ENCODE measurements around the gene ZNF318. TPM values are rescaled to one million over a fixed set of nuclear protein-coding genes. Genes with fewer than 3 reads are reported as not detected.

Gene ZNF318
- total RNA-seq, 1 experiment from 2014 or later, result 24.3 TPM

DNA sequence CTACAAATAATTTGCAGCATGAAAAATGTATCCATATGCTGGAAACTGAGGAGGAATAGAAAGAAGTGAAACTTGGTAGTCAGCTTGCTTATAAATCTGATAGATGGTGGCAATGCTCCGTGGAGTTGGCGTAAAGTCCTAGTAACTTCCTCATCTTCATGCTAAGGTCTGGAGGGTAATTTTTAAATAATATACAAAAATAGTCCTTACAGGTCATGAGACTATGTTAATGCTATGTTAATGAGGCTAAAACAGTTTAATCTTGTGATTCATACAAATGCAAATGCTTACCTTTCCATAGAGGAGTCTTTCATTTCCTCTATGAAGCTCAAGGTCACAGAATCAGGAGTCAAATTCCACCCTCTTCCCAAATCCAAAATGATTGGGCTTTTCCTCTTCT, 51.4 kb downstream of the ZNF318 start (continued):
- TF ChIP-seq, protein P1, sequence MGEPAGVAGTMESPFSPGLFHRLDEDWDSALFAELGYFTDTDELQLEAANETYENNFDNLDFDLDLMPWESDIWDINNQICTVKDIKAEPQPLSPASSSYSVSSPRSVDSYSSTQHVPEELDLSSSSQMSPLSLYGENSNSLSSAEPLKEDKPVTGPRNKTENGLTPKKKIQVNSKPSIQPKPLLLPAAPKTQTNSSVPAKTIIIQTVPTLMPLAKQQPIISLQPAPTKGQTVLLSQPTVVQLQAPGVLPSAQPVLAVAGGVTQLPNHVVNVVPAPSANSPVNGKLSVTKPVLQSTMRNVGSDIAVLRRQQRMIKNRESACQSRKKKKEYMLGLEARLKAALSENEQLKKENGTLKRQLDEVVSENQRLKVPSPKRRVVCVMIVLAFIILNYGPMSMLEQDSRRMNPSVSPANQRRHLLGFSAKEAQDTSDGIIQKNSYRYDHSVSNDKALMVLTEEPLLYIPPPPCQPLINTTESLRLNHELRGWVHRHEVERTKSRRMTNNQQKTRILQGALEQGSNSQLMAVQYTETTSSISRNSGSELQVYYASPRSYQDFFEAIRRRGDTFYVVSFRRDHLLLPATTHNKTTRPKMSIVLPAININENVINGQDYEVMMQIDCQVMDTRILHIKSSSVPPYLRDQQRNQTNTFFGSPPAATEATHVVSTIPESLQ (CRISPR knock-in tag; IDR thresholded peaks at IDR 0.05), result no peak
- TF ChIP-seq NFYB (CRISPR knock-in tag; conservative IDR thresholded peaks at IDR 0.05; ENCODE audit: low read depth) (no peak), PREB (CRISPR knock-in tag; IDR thresholded peaks at IDR 0.05; ENCODE audit: borderline replicate concordance) (no peak)

DNA sequence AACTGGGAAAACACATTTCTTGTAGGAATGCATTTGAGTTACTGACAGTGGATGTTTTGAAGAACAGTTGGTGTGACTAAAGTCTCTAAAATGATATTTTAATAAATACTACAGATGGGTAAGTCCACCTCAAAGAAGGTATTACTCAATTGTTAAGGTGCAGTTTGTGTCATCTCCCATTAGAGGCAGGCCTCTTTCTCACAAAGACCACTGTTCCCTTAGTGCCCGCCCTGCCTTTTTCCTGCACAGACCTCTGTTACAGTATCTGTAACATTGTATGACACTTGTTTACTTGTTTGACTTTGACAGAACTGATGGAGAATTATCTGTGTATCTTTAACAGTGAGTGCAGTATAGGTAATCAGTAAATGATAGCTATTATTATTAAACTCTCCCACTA, 55.6 kb downstream of the ZNF318 start:
- Mint-ChIP-seq H3K4me1 (peaks cover 28% of the 10 kb centered on the region), H3K27ac (no peak overlapping the region), H3K9me3 (no peaks in the 10 kb centered on the region), H3K4me3 (no peak overlapping the region), H3K27me3 (ENCODE audit: low read depth) (0 out of 2 replicates have a peak, but pooled peaks cover 4% of the 10 kb centered on the region), H3K36me3 (no peaks in the 10 kb centered on the region)
- ATAC-seq (no peak), DNase-seq (ENCODE audit: low spot score) (no peak)
- TF ChIP-seq, protein P2, sequence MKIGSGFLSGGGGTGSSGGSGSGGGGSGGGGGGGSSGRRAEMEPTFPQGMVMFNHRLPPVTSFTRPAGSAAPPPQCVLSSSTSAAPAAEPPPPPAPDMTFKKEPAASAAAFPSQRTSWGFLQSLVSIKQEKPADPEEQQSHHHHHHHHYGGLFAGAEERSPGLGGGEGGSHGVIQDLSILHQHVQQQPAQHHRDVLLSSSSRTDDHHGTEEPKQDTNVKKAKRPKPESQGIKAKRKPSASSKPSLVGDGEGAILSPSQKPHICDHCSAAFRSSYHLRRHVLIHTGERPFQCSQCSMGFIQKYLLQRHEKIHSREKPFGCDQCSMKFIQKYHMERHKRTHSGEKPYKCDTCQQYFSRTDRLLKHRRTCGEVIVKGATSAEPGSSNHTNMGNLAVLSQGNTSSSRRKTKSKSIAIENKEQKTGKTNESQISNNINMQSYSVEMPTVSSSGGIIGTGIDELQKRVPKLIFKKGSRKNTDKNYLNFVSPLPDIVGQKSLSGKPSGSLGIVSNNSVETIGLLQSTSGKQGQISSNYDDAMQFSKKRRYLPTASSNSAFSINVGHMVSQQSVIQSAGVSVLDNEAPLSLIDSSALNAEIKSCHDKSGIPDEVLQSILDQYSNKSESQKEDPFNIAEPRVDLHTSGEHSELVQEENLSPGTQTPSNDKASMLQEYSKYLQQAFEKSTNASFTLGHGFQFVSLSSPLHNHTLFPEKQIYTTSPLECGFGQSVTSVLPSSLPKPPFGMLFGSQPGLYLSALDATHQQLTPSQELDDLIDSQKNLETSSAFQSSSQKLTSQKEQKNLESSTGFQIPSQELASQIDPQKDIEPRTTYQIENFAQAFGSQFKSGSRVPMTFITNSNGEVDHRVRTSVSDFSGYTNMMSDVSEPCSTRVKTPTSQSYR (CRISPR knock-in tag; IDR thresholded peaks at IDR 0.05), result no peak
- TF ChIP-seq, protein P3, sequence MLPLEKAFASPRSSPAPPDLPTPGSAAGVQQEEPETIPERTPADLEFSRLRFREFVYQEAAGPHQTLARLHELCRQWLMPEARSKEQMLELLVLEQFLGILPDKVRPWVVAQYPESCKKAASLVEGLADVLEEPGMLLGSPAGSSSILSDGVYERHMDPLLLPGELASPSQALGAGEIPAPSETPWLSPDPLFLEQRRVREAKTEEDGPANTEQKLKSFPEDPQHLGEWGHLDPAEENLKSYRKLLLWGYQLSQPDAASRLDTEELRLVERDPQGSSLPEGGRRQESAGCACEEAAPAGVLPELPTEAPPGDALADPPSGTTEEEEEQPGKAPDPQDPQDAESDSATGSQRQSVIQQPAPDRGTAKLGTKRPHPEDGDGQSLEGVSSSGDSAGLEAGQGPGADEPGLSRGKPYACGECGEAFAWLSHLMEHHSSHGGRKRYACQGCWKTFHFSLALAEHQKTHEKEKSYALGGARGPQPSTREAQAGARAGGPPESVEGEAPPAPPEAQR (CRISPR knock-in tag; IDR thresholded peaks at IDR 0.05), result no peak
- no peak for TF ChIP-seq GTF2I (CRISPR knock-in tag; conservative IDR thresholded peaks at IDR 0.05)
- POLR2A ChIA-PET, result no interaction called here
- CTCF ChIA-PET, result interaction anchor here (1.7 to 4.0 kb wide), 3 partner anchors 21 to 85 kb away, joined by 4 to 19 read pairs (median 10); partner anchors contain the start of gene DNPH1

- no peak for DNase-seq (ENCODE audit: low spot score)
- ATAC-seq, result no peak
- CTCF ChIA-PET, result no interaction called here
- 0 out of 2 replicates have a peak, but pooled peaks cover 4% of the 10 kb centered on the region for H3K27me3 Mint-ChIP-seq (ENCODE audit: low read depth)
- POLR2A ChIA-PET, result interaction anchor here (0.6 kb wide), 1 partner anchor 141 kb away, joined by 3 read pairs; the partner anchor contains the start of gene SRF
- no peaks in the 10 kb centered on the region for H3K9me3 Mint-ChIP-seq
- H3K36me3 Mint-ChIP-seq, result no peaks in the 10 kb centered on the region
- no peak overlapping the region for H3K27ac Mint-ChIP-seq
- H3K4me3 Mint-ChIP-seq, result no peak overlapping the region
- peaks cover 26% of the 10 kb centered on the region for H3K4me1 Mint-ChIP-seq
- TF ChIP-seq ARID4B (CRISPR knock-in tag; IDR thresholded peaks at IDR 0.05; ENCODE audit: borderline replicate concordance) (no peak), RORB (CRISPR knock-in tag; IDR thresholded peaks at IDR 0.05) (no peak)
- TF ChIP-seq, protein P4, sequence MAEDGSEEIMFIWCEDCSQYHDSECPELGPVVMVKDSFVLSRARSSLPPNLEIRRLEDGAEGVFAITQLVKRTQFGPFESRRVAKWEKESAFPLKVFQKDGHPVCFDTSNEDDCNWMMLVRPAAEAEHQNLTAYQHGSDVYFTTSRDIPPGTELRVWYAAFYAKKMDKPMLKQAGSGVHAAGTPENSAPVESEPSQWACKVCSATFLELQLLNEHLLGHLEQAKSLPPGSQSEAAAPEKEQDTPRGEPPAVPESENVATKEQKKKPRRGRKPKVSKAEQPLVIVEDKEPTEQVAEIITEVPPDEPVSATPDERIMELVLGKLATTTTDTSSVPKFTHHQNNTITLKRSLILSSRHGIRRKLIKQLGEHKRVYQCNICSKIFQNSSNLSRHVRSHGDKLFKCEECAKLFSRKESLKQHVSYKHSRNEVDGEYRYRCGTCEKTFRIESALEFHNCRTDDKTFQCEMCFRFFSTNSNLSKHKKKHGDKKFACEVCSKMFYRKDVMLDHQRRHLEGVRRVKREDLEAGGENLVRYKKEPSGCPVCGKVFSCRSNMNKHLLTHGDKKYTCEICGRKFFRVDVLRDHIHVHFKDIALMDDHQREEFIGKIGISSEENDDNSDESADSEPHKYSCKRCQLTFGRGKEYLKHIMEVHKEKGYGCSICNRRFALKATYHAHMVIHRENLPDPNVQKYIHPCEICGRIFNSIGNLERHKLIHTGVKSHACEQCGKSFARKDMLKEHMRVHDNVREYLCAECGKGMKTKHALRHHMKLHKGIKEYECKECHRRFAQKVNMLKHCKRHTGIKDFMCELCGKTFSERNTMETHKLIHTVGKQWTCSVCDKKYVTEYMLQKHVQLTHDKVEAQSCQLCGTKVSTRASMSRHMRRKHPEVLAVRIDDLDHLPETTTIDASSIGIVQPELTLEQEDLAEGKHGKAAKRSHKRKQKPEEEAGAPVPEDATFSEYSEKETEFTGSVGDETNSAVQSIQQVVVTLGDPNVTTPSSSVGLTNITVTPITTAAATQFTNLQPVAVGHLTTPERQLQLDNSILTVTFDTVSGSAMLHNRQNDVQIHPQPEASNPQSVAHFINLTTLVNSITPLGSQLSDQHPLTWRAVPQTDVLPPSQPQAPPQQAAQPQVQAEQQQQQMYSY (CRISPR knock-in tag; IDR thresholded peaks at IDR 0.05), result no peak
- TF ChIP-seq, protein P5, sequence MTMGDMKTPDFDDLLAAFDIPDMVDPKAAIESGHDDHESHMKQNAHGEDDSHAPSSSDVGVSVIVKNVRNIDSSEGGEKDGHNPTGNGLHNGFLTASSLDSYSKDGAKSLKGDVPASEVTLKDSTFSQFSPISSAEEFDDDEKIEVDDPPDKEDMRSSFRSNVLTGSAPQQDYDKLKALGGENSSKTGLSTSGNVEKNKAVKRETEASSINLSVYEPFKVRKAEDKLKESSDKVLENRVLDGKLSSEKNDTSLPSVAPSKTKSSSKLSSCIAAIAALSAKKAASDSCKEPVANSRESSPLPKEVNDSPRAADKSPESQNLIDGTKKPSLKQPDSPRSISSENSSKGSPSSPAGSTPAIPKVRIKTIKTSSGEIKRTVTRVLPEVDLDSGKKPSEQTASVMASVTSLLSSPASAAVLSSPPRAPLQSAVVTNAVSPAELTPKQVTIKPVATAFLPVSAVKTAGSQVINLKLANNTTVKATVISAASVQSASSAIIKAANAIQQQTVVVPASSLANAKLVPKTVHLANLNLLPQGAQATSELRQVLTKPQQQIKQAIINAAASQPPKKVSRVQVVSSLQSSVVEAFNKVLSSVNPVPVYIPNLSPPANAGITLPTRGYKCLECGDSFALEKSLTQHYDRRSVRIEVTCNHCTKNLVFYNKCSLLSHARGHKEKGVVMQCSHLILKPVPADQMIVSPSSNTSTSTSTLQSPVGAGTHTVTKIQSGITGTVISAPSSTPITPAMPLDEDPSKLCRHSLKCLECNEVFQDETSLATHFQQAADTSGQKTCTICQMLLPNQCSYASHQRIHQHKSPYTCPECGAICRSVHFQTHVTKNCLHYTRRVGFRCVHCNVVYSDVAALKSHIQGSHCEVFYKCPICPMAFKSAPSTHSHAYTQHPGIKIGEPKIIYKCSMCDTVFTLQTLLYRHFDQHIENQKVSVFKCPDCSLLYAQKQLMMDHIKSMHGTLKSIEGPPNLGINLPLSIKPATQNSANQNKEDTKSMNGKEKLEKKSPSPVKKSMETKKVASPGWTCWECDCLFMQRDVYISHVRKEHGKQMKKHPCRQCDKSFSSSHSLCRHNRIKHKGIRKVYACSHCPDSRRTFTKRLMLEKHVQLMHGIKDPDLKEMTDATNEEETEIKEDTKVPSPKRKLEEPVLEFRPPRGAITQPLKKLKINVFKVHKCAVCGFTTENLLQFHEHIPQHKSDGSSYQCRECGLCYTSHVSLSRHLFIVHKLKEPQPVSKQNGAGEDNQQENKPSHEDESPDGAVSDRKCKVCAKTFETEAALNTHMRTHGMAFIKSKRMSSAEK (CRISPR knock-in tag; IDR thresholded peaks at IDR 0.05; ENCODE audit: borderline replicate concordance), result no peak
Observed at GRCh38 chr6:43311666-43312065, 57.8 kb downstream of the ZNF318 start.

Data from WTC11 (cell line).